GM21529 (cell line): ENCODE results near the gene ATP8B1.

Experiments
- ATAC-seq: cut with Tn5 transposase; IDR thresholded peaks from one replicate; pipeline ENCODE4 v1.9.1; 2021; ENCODE audit not compliant: unreplicated experiment

ATP8B1 gene

DNA sequence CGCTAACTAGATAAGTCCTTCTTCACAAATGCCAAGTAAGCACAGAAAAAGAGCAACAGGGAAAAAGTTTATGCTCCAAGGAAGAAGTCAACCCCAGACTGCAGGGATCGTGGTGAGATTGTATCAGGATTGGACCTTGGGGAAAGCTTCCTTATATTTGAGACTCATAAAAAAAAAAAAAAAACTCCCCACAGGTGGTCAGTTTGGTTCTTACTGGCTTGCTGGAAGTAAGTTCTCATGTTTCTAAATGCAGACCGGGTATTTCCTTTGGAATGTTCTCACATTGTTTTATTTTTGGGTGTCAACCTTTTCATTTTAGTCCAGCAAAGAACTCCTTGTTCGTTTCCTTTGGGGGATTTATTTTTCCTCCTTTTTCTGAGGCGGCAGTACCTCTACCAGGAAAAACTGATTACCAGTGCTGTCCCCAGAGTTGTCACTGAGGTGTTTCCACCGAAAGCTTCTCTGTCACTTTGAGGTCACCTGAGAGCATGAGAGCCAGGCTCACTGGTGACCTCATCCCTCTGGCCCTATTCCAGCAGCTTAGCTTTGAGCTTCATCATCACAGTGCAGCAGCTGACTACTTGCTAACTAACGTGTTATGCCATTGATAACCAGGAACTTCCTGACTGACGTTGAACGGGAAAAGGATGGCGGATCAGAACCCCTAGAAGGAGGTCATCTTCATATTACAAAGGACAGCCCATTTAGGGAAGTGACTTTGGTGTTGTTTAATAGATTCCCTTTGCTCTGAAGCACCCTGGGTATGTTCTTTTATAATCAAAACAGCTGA is 16.8 kb upstream of the ATP8B1 start:
- ATAC-seq, result no peak

DNA sequence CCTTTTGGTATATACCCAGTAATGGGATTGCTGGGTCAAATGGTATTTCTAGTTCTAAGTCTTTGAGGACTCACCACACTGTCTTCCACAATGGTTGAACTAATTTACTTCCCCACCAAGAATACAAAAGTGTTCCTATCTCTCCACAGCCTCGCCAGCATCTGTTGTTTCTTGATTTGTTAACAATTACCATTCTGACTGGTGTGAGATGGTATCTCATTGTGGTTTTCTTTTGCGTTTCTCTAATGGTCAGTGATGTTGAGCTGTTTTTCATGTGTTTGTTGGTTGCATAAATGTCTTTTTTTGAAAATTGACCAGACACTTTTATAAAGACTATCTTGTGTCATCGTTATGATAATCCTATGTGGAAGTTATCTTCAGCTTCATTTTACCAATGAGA is 16.0 kb upstream of the ATP8B1 start:
- no peak for ATAC-seq

DNA sequence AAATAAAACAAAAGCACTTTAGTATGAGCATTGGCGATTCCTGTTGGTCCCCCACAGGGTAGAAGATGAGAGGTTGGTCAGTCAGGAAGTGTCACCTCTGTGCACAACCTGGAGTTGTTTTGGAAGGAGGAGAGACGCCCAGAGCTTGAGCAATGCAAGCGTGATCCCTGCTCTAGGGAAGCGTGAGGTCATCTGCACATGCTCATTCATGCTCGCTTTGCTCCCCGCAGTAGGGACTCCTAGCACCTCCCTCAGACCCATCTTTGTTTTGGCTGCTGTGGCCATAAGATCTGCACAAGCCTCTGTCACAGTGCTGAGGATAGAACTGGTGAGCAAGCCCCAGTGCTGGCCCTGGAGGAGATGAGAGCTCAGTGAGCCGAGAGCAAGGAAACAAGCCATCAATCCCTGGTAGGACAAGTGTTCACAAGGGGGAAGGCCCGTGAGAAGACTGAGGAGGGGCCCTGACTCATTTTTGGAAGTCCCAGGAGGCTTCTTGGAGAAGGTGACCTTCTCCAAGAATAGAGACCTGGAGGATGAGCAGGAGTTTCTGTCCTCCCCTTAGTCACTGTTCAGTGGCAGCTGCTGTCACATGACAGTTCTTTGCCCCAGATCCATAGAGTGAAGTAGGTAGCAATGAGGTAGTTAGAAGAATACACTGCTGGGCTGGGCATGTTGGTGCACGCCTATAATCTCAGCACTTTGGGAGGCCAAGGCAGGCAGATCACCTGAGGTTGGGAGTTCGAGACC is 13.3 kb upstream of the ATP8B1 start:
- ATAC-seq, result no peak

DNA sequence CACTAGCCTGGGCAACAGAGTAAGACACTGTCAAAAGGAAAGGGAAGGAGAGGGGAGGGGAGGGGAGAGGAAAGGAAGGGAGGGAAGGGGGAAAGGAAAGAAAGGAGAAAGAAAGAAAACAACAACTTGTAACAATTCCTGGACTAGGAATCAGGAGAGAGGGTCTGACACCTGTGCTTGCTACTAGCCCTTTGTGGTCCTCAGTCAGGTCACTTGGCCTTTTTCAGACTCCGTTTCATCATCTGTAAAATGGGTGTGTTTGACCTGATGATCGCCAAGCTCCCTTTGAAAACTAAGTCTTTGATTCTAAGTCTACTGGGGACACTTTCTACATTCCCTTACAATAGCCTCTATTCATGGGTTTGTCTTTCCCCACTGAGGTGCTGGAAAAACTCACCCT is 11.4 kb upstream of the ATP8B1 start:
- no peak for ATAC-seq

DNA sequence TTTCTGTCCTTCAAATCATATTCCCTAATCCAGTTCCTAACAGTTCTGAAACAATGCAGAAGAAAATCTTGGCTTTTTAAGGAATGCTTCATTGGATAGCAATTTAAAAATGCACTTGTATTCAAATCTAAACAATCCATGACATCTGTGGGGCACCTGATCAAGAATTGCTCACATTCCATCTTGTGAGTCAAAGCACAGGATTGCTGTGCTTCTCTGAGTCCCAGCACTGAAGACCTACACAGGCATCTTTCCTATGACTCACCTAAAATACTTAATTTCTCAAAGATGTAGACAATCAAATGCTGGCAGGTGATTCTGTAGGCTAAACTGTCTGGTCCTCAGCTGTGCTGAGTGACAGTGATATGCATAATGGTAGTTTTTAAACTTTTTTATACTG is 10.1 kb upstream of the ATP8B1 start:
- no peak for ATAC-seq

DNA sequence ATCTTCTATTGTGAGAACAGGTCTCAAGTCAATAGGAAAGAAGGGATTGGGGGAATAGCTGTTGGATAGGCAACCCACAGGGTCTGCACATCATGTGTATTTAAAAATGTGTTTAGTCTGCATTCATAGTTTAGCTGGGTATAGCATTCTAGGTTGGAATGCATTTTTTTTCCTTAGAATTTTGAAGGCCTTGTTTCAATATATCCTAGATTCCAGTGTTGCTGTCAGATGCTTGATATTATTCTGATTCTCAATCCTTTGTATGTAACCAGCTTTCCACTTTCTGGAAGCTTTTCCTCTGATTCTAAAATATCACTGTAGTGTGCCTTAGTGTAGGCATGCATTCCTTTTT is 9.0 kb upstream of the ATP8B1 start:
- ATAC-seq, result no peak

DNA sequence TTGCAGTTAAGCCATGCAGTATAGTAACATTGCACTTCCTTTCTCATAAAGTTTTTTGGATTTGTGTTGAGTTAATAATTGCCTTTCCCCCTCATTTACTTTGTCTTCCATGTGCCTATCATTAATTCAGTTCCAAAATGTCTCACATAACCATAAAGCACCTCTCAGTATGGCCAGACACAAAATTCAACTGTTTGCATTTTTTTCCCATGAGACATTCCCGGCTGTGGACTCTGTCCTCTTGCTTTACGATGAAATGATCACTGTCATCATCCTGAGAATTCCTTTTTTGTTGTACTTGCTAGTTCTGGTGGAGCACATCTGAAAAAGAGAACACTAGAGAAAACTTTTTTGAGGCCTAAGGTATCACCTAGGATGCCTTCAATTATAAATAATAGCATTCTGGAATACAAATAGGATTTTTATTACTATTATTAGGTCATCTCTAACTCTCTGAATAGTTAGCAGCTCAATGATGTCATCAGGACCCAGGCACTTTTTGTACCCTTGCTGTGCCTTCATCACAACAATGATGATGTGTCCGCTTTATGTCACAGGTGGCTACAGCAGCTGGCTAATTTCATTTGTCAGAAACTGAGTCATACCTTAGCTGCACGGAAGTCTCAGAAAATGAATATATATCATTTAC is 8.5 kb upstream of the ATP8B1 start:
- ATAC-seq, result no peak

DNA sequence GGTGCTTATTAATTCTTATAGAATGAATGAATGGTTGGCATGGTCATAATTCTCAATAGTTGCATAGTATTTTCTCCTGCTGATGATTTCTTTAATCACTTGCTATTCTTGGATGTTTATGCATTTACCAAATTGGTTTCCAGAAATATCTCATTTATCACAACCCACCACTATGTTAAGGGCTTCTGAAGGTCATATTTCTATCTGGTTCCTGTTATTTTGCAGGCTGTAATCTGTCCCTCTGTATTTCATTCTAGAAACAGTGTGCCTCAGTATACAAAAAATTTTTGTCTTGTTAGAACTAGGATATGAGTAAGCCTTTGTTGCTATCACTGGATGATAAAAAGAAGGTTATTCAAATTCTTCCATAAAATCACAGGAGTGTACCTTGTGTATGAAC is 6.1 kb upstream of the ATP8B1 start:
- no peak for ATAC-seq

DNA sequence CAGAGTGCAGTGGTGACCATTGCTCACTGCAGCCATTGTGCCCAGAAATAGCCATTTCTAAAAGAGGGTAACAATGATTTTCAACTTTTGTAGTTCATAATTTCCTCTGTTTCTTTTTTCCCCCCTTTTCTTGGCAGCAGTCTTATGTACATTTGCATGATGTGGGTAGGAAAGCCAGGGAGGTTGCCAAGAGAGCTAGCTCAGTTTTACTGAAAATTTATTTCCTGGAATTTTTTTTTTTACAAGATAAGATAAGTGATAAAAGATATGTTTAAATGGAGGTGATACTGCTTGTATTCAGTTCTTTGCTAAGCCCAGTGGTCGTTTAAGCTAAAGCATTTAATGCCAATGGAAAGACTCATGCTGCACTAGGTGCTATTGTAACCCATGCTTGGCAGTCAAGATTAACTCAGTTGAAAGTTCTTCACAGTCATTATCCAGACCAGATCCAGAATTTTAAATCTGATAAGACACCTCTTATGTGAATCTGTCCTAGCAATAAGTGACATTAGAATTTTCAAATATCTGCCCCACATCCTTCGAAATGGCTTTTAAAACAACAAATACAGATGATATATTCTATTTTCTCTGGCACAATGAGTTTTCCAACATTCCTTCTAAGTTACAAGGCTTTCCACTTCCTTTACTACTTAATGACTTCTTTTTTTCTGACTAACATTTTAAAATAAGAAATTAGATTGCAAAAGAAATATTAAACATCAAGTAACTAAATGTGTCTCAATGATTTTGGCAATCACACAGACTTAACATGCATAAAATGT is 4.4 kb upstream of the ATP8B1 start:
- ATAC-seq, result no peak

DNA sequence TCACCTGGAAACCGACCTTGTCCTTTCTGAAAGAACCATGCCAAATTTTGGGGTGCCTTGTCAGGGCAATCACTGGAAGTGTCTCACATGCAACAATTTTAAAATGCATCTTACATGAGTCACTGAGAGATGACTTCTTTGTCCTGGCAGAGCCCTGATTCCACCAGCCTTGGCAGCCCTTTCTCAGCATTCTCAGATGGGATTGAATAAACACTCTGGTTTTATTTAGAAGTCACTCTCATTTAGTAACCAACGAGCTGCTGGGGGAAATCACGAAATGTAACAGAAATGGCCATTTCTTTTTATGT is 3.8 kb upstream of the ATP8B1 start:
- ATAC-seq, result no peak

DNA sequence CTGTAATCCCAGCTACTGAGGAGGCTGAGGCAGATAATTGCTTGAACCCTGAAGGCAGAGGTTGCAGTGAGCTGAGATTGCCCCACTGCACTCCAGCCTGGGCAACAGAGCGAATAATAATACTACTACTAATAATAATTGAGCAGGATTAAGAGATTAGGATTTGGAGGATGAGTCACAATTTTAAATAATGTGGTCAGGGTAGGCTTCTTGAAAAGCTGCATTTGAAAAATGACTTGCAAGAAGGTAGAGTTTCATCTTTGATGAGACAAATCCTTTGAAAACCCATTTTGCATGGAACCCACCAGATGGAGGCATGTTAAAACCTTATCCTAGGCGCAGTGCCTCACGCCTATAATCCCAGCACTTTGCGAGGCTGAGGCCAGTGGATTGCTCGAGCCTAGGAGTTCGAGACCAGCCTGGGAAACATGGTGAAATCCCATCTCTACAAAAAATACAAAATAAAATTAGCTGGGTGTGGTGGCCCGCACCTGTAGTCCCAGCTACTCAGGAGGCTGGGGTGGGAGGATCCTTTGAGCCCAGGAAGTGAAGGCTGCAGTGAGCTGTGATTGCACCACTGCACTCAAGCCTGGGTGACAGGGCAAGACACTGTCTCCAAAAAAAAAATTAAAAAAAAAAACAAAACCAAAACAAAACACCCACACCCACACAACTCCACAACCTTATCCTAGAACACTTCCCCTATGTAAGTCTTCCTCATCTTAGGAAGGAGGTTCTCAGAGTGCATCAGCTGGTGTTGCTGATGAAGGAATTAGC is 3.3 kb upstream of the ATP8B1 start:
- no peak for ATAC-seq

DNA sequence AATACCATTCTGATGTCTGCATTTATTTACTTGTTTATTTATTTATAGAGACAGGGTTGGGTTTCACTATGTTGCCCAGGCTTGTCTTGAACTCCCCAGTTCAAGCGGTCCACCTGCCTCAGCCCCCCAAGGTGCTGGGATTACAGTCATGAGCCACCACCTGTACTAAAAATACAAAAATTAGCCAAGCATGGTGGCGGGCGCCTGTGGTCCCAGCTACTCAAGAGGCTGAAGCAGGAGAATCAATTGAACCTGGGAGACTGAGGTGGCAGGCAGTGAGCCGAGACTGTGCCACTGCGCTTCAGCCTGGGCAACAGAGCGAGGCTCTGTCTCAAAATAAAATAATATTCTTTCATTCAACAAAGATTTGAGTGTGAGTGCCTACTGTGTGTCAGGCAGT is 2.0 kb upstream of the ATP8B1 start:
- ATAC-seq, result no peak

DNA sequence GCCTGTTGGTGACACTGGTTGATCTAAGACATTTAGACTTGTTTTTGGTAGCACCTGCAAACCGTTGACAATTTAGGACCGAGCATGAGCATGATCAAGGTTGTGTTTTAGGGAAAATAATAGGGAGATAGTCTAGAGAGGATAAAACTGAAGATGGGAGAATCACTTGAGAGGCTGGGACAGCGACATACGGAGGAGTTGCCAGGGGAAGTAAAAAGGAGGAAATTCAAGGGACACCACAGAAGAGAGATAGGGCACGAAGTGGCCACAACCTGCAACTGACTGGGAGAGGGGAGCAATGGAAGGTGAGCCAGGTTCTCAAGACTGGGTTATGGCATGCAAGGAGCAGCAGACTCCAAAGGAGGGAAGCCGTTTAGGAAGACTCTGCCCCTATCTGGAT is 1.4 kb upstream of the ATP8B1 start:
- ATAC-seq, result no peak

DNA sequence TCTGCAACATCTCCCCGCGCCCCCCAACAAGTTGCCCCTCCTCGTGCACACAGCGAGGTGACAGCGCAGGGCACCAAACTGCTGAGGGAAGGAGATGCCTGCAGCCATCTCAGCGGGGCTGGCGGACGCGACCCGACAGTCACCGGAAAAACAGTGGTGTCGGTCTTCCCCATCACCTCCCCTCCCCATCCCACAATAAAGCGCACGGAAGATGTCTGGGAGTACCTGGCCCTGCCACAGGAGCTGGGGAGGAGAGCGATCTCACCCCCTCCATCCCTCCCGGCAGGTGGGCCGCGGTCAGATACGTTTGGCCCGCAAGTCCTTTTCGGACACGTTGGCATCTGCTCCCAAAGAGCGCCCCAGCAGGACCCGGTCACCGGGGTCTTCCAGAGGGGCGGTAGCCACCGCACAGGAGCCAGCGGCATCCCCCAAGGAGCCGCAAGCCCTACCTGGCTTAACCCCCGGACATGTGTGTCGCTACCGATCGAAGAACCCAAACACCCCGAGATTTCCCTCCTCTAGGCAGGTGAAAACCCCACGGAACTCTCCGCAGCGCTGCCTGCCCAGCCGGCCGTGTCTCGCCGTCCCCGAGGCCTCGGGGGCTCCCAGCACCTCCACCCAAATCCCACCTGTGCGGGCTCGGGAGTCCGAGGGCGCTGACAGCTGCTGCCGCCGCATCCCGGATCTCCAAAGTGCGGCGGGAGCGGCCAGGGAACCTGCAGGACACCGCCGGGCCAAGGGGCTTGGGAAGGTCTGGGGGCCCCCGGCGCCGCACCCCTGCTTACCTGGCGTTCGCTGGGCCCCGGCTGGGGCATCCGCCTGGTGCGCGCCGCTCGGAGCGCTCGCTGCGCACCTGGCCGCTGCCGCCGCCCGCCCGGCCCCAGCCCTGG is 657 bp downstream of the ATP8B1 start:
- no peak for ATAC-seq

DNA sequence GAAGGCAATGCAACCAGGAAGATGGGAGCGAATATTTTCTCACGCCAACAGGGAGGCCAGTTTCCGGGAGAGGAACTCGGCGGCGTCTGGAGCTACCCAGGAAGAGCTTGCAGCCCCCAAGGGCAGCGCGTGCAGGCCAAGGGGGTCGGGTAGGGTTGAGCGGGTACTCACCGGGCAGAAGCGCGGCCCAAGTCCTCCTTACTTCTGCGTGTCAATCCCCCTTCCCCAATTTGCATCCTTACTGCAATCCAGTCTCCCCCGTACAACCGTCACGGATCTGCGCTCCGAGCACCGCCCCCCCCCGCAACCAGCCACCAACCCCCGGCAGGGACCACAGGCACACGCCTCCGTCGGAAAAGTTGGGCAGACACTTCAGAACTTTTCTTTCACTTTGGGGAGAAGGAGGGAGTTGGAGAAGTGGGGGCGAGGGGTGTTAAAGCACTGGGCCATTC is 1.3 kb downstream of the ATP8B1 start:
- ATAC-seq, result no peak

DNA sequence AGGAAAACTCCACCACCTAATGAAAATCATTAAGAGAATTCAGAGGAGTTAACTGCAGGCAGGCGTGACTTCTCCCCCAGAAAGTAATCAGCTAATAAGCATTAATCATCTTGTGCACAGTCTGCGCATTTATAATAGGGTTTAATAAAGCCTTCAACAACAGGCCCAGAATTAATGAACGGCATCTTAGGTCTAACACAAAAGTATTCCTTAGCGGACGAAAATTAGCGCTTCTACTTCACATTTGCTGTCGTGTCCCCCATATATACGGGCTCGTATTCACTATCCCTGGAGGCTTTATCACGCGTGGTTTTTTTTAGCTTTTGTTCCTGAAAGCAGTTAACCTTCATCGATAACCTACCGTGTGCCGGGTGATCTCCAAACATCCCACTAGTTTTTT is 1.8 kb downstream of the ATP8B1 start:
- ATAC-seq, result no peak

DNA sequence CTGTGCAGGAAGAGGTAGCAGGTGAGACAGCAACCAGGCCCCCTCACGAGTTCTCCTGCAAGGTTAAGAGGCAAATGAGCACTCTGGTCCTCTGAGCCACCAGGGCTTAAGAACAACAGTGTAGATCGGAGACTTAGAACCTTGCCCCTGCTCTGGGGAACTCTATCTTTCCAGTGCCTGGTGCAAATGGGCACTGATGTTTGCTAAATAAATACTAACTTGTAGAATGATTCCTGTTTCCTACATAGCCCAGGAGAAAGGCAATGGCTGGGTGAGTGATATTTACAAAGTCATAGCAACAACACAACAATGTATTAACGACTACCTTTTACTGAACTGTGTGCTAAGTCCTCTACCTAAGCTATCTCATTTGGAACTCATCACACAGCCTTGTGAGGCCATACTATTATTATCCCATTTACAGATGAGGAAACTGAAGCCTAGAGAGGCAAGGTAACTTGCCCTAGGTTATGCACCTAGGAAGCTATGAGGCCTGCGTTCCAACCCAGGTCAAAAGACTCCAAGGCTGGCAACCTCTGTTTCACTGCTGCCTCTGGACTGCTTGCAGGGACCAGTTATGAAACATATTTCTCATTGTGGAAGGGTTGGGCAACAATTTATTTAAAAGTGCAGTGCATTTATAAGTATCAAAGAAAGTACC is 4.3 kb downstream of the ATP8B1 start:
- ATAC-seq, result no peak

DNA sequence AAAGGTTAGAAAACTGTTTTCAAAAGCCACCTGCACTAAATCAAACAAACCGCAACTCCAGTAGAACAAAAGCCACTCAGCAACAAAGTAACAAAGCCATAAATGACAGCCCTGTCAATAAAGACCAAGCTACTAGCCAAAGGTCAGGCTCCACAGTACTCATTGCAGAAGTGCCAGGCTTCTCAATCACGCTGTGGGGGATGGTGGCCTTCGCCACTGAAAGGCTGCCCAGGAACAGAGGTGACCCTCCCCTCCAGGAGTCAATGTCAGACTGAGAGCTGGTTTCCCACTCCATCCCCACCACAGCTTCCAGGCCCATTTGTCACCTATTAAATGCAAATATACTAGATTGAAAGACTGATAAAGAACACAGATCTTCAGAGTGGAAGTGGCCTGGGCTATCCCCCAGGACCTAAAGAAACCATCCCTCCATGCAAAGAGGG is 5.9 kb downstream of the ATP8B1 start:
- no peak for ATAC-seq
